ENCODE results near the gene CACNB2.
"Not testable (repeated sequence)": the region's sequence is repeated elsewhere in the genome, so short reads cannot be mapped to it uniquely, and the experiment has no call there.

CACNB2 gene

GRCh38 chr10:18570386-18570785, 430.2 kb downstream of the CACNB2 start:
- DNase-seq (ENCODE audit: low read depth): not testable (repeated sequence)

- DNase-seq (ENCODE audit: low read depth): no peak
These were observed 430.9 kb downstream of the CACNB2 start for GRCh38 chr10:18571076-18571475.

- no peak for DNase-seq (ENCODE audit: low read depth)
These were observed 431.6 kb downstream of the CACNB2 start for GRCh38 chr10:18571780-18572179.

- DNase-seq (ENCODE audit: low read depth): no peak
These were observed 432.8 kb downstream of the CACNB2 start for GRCh38 chr10:18572959-18573561.

GRCh38 chr10:18576586-18576985, 436.4 kb downstream of the CACNB2 start:
- no peak for DNase-seq (ENCODE audit: low read depth)

GRCh38 chr10:18577823-18578685, 437.8 kb downstream of the CACNB2 start:
- no peak for DNase-seq (ENCODE audit: low read depth)

GRCh38 chr10:18582803-18583202, 442.6 kb downstream of the CACNB2 start:
- DNase-seq (ENCODE audit: low read depth): no peak

- no peak for DNase-seq (ENCODE audit: low read depth)
These were observed 443.5 kb downstream of the CACNB2 start for GRCh38 chr10:18583575-18584270.

- DNase-seq (ENCODE audit: low read depth): not testable (repeated sequence)
These were observed 446.4 kb downstream of the CACNB2 start for GRCh38 chr10:18586637-18587036.

GRCh38 chr10:18591141-18591540, 450.9 kb downstream of the CACNB2 start:
- not testable (repeated sequence) for DNase-seq (ENCODE audit: low read depth)

Measured in stimulated activated CD4-positive, alpha-beta T cell treated with anti-CD3 and anti-CD28 coated beads, Interleukin-2, amount 100 ng/mL, for 4 hours (primary cell).